GM15510 (cell line): ENCODE results near the gene DHX29.

Source experiments
- POLR2A ChIP-seq: IDR thresholded peaks from 3 replicates; pipeline ENCODE4 v1.6.1; 2011; ENCODE audit warnings: borderline replicate concordance; ENCODE audit not compliant: insufficient read length; ENCODE audit errors: extremely low read depth

DHX29 gene

GRCh38 chr5:55327281-55327680, 19.8 kb upstream of the DHX29 start:
- no peak for TF ChIP-seq POLR2A

GRCh38 chr5:55325621-55326020, 18.1 kb upstream of the DHX29 start:
- TF ChIP-seq POLR2A: no peak

GRCh38 chr5:55324815-55325418, 17.4 kb upstream of the DHX29 start:
- TF ChIP-seq POLR2A: no peak

GRCh38 chr5:55324006-55324405, 16.5 kb upstream of the DHX29 start:
- TF ChIP-seq POLR2A: no peak

- TF ChIP-seq POLR2A: no peak
Measured at GRCh38 chr5:55320571-55320970, 13.1 kb upstream of the DHX29 start.

- TF ChIP-seq POLR2A: no peak
Measured at GRCh38 chr5:55319491-55319890, 12.0 kb upstream of the DHX29 start.

- no peak for TF ChIP-seq POLR2A
Measured at GRCh38 chr5:55316837-55317236, 9.3 kb upstream of the DHX29 start.

- TF ChIP-seq POLR2A: no peak
Measured at GRCh38 chr5:55316289-55316688, 8.8 kb upstream of the DHX29 start.

GRCh38 chr5:55313870-55314617, 6.5 kb upstream of the DHX29 start:
- no peak for TF ChIP-seq POLR2A

GRCh38 chr5:55308254-55308836, 851 bp upstream of the DHX29 start:
- TF ChIP-seq POLR2A: no peak

GRCh38 chr5:55306641-55307382, 682 bp downstream of the DHX29 start:
- TF ChIP-seq POLR2A: no peak

- TF ChIP-seq POLR2A: no peak
Measured at GRCh38 chr5:55305345-55305744, 2.1 kb downstream of the DHX29 start.

GRCh38 chr5:55304584-55304983, 2.9 kb downstream of the DHX29 start:
- TF ChIP-seq POLR2A: no peak

GRCh38 chr5:55303238-55303690, 4.2 kb downstream of the DHX29 start:
- TF ChIP-seq POLR2A: no peak

- no peak for TF ChIP-seq POLR2A
Measured at GRCh38 chr5:55300890-55301289, 6.6 kb downstream of the DHX29 start.
